ENCODE measurements around the gene METAP1D. TPM values are rescaled to one million over a fixed set of nuclear protein-coding genes. Genes with fewer than 3 reads are reported as not detected.
A peak's percentile ranks its signal among the peaks of the same experiment; 100 is the strongest.

METAP1D gene
- total RNA-seq, 1 experiment from 2014 or later: 5.2 TPM

DNA sequence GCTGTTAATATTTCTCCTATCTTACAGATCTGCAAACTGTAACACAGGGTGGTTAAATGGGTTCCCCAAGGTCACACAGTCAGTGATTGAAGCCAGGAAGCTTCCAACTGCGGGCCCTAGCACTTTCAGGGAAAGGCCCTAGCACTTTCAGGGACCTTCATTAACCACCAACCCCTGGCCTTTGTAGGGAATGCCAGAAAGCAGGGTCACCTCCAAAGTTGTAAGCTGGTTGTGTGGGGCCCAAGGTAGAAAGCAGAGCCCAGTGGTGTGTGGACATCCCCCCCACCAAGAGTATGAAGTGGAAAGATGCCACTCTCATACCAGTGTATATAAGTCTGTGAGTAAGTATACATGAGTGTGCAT lies 98.5 kb downstream of the METAP1D start:
- Histone ChIP-seq H3K56ac (ENCODE audit: insufficient read length, low read depth, low read length) (no peak overlapping the region), H2AFZ (ENCODE audit: low read length) (no peak overlapping the region), H3K23ac (ENCODE audit: insufficient read length, low read depth, low read length) (no peak overlapping the region), H2BK12ac (ENCODE audit: insufficient read length, low read depth, low read length) (no peak overlapping the region), H3K4me1 (ENCODE audit: insufficient read depth, low read length) (no peaks in the 10 kb centered on the region), H2BK15ac (ENCODE audit: low read depth, low read length) (no peak overlapping the region), H3K9ac (ENCODE audit: extremely low read depth, insufficient read length, low read length) (no peak overlapping the region), H2AK5ac (ENCODE audit: insufficient read length, low read length) (no peak overlapping the region), H2BK20ac (ENCODE audit: low read depth, low read length, poor library complexity, severe bottlenecking) (no peak overlapping the region), H3K27me3 (ENCODE audit: insufficient read depth, low read length) (peaks cover 83% of the 10 kb centered on the region), H2BK5ac (ENCODE audit: insufficient read length, low read length) (no peak overlapping the region), H4K8ac (replicated peaks; ENCODE audit: insufficient read length, low read depth, low read length) (no peak overlapping the region), H3K4me2 (ENCODE audit: insufficient read depth, insufficient read length, low read length) (peak overlapping the region; percentile 4), H3K79me1 (ENCODE audit: insufficient read depth, low read depth, low read length, poor library complexity, severe bottlenecking) (no peaks in the 10 kb centered on the region), H4K91ac (ENCODE audit: insufficient read length, low read depth, low read length) (no peak overlapping the region), H3K14ac (ENCODE audit: insufficient read depth, low read length) (no peak overlapping the region), H3K9me3 (ENCODE audit: control insufficient read depth, low read depth, low read length) (no peaks in the 10 kb centered on the region), H4K20me1 (ENCODE audit: control insufficient read depth, insufficient read depth, insufficient read length) (no peaks in the 10 kb centered on the region), H3K27ac (ENCODE audit: insufficient read length, low read depth, low read length) (no peak overlapping the region), H3K79me2 (ENCODE audit: insufficient read depth, low read length) (no peaks in the 10 kb centered on the region), H3K23me2 (ENCODE audit: insufficient read length, low read depth, low read length, poor library complexity, severe bottlenecking) (peaks cover 34% of the 10 kb centered on the region), H3T11ph (ENCODE audit: low read length) (no peak overlapping the region), H3K4ac (ENCODE audit: low read depth, low read length) (no peak overlapping the region), H2BK120ac (ENCODE audit: low read depth, low read length, poor library complexity, severe bottlenecking) (no peak overlapping the region), H4K5ac (ENCODE audit: insufficient read length, low read depth, low read length) (no peak overlapping the region), H3K18ac (ENCODE audit: insufficient read length, low read depth, low read length) (no peak overlapping the region)
- no peak overlapping the region for H3K27ac Mint-ChIP-seq
- TF ChIP-seq, protein P1, sequence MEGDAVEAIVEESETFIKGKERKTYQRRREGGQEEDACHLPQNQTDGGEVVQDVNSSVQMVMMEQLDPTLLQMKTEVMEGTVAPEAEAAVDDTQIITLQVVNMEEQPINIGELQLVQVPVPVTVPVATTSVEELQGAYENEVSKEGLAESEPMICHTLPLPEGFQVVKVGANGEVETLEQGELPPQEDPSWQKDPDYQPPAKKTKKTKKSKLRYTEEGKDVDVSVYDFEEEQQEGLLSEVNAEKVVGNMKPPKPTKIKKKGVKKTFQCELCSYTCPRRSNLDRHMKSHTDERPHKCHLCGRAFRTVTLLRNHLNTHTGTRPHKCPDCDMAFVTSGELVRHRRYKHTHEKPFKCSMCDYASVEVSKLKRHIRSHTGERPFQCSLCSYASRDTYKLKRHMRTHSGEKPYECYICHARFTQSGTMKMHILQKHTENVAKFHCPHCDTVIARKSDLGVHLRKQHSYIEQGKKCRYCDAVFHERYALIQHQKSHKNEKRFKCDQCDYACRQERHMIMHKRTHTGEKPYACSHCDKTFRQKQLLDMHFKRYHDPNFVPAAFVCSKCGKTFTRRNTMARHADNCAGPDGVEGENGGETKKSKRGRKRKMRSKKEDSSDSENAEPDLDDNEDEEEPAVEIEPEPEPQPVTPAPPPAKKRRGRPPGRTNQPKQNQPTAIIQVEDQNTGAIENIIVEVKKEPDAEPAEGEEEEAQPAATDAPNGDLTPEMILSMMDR (conservative IDR thresholded peaks at IDR 0.05): no peak
- H3K4me1 Mint-ChIP-seq: peaks cover 39 to 54% of the 10 kb centered on the region in 2 experiments
- H3K27me3 Mint-ChIP-seq (ENCODE audit: low read depth): peaks cover 100% of the 10 kb centered on the region
- WGBS (ENCODE audit: extremely low coverage, insufficient read length, low lambda C conversion rate): no CpG with 5 or more reads among the region's 1 CpG
- peak overlapping the region in 1 of 2 experiments; percentile 58; a peak in 2 of 5 replicates for H3K4me3 Mint-ChIP-seq
- H3K36me3 Mint-ChIP-seq (ENCODE audit: insufficient read depth in 1 of 3, low read depth in 3 of 3): peaks cover 0 to 2% (median 1%) of the 10 kb centered on the region in 3 experiments; a peak in 3 of 7 replicates
- H3K9me3 Mint-ChIP-seq: peaks cover 3 to 6% of the 10 kb centered on the region in 2 experiments; a peak in 4 of 5 replicates
- no peak for DNase-seq
